H1 (cell line): ENCODE results near the gene SLC52A1. TPM values are rescaled to one million over a fixed set of nuclear protein-coding genes. Genes with fewer than 3 reads are reported as not detected.

ENCODE experiments used
- BRCA1 ChIP-seq: IDR thresholded peaks from 2 replicates; pipeline ENCODE4 v1.6.1; 2012; ENCODE audit warnings: low read depth, low read length, improper control_type of control experiment
- CHD2 ChIP-seq: IDR thresholded peaks from 2 replicates; pipeline ENCODE4 v1.6.1; 2012; ENCODE audit warnings: low read length, improper control_type of control experiment
- EGR1 ChIP-seq: IDR thresholded peaks from 2 replicates; pipeline ENCODE4 v1.6.1; 2011; ENCODE audit warnings: low read depth, low read length, borderline replicate concordance
- FOSL1 ChIP-seq: IDR thresholded peaks from 2 replicates; pipeline ENCODE4 v1.6.1; 2011; ENCODE audit warnings: mild to moderate bottlenecking, low read depth, low read length, moderate library complexity; ENCODE audit not compliant: insufficient read depth
- POLR2AphosphoS5 ChIP-seq: IDR thresholded peaks from 2 replicates; pipeline ENCODE4 v1.6.1; 2011; ENCODE audit warnings: low read depth, low read length
- polyA plus RNA-seq, 7 experiments: library from polyadenylated mRNA; depleted of rRNA in 3 of 7; stranded (reverse) in 5 of 7; unstranded in 2 of 7; fragments of >200 nt in 5 of 7; fragments of 200-250 nt in 2 of 7; gene quantifications; 1 replicate in 5 of 7; 2 replicates in 1 of 7; 4 replicates in 1 of 7; pipeline versions ENCODE4 v1.2.1 to v1.2.3, GENCODE V29; 2011 to 2013; ENCODE audit warnings: missing spikeins in 2 of 7, mixed read lengths in 2 of 7
- total RNA-seq: library from RNA; stranded (reverse); fragmentation: NEBNext Ultra II Directional; extraction: Animal tissue kit (Norgen Biotek cat#: 25700); gene quantifications from 2 replicates; pipeline ENCODE4 v1.2.1, GENCODE V29; 2021

The SLC52A1 gene
- total and polyA plus RNA-seq, 2 of the 8 experiments (the other 6 are each of a cell fraction or from before 2014, with no cell fraction given) = 0.61 to 0.67 TPM

DNA sequence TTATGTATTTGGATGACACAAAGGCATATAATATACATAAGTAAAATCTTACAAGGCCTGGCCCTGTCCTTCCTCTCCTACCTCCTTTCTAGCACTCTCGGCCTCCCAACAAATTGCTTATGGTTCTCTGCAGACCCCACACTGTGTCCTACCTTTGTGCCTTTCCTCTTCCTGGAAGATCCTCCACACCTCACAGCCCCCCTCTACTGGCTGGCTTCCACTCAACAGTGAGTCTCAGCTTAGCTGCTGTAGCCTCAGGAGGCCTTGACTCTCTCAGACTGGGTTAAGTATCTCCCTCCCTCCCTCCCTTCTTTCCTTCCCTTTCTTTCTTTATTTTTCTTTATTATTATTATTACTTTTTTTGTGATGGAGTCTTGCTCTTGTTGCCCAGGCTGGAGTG lies 8.3 kb upstream of the SLC52A1 start (continued):
- TF ChIP-seq FOSL1 = no peak
- TF ChIP-seq EGR1 = no peak
- TF ChIP-seq BRCA1 = no peak
- no peak for TF ChIP-seq CHD2
- no peak for TF ChIP-seq POLR2AphosphoS5
